ENCODE results near the gene CNTFR.
A peak's percentile ranks its signal among the peaks of the same experiment; 100 is the strongest.

The CNTFR gene

GRCh38 chr9:34546834-34547827, 42.4 kb downstream of the CNTFR start:
- Histone ChIP-seq H3K4ac (ENCODE audit: low read depth, low read length) (no peak overlapping the region), H3K27ac (ENCODE audit: low read depth, low read length) (no peak overlapping the region), H3K36me3 (ENCODE audit: control insufficient read depth, insufficient read depth, low read length) (no peaks in the 10 kb centered on the region), H3K4me1 (ENCODE audit: control insufficient read depth, low read depth, low read length) (no peaks in the 10 kb centered on the region), H2BK120ac (ENCODE audit: low read depth, low read length) (no peak overlapping the region), H2BK15ac (replicated peaks; ENCODE audit: low read depth) (no peak overlapping the region), H4K8ac (ENCODE audit: low read depth, low read length) (no peak overlapping the region), H3K18ac (ENCODE audit: low read length) (no peak overlapping the region), H3K27me3 (ENCODE audit: insufficient read depth, low read length, poor library complexity) (no peaks in the 10 kb centered on the region), H3K79me1 (ENCODE audit: low read length) (no peaks in the 10 kb centered on the region), H3K9ac (ENCODE audit: low read length) (no peak overlapping the region), H3K23ac (ENCODE audit: low read length) (no peak overlapping the region), H4K5ac (ENCODE audit: low read length) (no peak overlapping the region), H3K4me3 (ENCODE audit: low read length) (no peak overlapping the region), H2AK5ac (ENCODE audit: low read length) (no peak overlapping the region), H3K4me2 (ENCODE audit: low read length) (no peak overlapping the region), H2BK5ac (ENCODE audit: low read length) (no peak overlapping the region), H3K79me2 (ENCODE audit: control insufficient read depth, insufficient read depth, low read length) (no peaks in the 10 kb centered on the region), H3K56ac (ENCODE audit: low read length) (no peak overlapping the region)
- no CpG with 5 or more reads among the region's 16 CpGs for WGBS (ENCODE audit: extremely low coverage, insufficient coverage, low lambda C conversion rate)
- DNase-seq: peak; percentile 89

DNA sequence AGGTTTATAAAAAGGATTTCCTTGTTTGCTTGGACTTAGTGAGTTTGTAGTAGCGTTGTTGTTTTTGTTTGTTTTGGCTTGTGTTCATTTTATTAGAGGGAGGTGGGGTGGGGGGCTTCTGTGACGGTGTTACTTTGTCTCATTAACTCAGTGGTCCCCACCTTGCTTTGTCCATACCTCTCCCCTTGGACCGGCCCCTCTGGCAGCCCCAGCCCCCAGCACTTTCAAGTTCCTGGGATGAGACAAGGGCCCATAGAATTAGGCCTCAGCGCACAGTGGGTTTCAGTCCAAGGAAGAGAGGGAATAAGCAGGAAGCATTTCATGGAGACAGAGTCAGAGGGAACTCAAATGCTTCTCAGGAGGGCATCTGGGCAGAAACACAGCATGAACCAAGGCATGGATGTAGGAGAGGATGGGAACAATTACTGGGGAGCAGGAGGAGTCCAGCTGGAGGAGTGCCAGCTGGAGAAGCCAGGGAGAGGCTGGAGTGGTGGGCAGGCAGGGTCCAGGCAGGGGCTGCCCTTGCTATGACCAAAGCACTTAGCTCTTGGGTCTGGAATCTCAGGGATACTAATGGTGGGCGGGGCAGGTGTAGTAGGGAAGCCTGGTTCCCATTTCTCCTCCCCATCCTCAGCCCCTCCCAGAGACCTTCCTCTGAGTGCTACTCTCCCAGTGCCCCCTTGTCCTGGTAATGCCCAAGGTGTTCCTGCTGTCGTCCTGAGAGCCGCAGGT, 43.3 kb downstream of the CNTFR start:
- Histone ChIP-seq H3K4me1 (ENCODE audit: control insufficient read depth, low read depth, low read length) (no peaks in the 10 kb centered on the region), H2BK120ac (ENCODE audit: low read depth, low read length) (no peak overlapping the region), H2BK15ac (replicated peaks; ENCODE audit: low read depth) (no peak overlapping the region), H4K5ac (ENCODE audit: low read length) (no peak overlapping the region), H3K9ac (ENCODE audit: low read length) (no peak overlapping the region), H3K4me3 (ENCODE audit: low read length) (no peak overlapping the region), H3K27ac (ENCODE audit: low read depth, low read length) (no peak overlapping the region), H3K23ac (ENCODE audit: low read length) (no peak overlapping the region), H2AK5ac (ENCODE audit: low read length) (no peak overlapping the region), H3K18ac (ENCODE audit: low read length) (no peak overlapping the region), H3K27me3 (ENCODE audit: insufficient read depth, low read length, poor library complexity) (no peaks in the 10 kb centered on the region), H2BK5ac (ENCODE audit: low read length) (no peak overlapping the region), H3K79me1 (ENCODE audit: low read length) (no peaks in the 10 kb centered on the region), H3K4me2 (ENCODE audit: low read length) (no peak overlapping the region), H3K56ac (ENCODE audit: low read length) (no peak overlapping the region), H3K4ac (ENCODE audit: low read depth, low read length) (no peak overlapping the region), H3K79me2 (ENCODE audit: control insufficient read depth, insufficient read depth, low read length) (no peaks in the 10 kb centered on the region), H4K8ac (ENCODE audit: low read depth, low read length) (no peak overlapping the region), H3K36me3 (ENCODE audit: control insufficient read depth, insufficient read depth, low read length) (no peaks in the 10 kb centered on the region)
- DNase-seq: no peak
- no CpG with 5 or more reads among the region's 7 CpGs for WGBS (ENCODE audit: extremely low coverage, insufficient coverage, low lambda C conversion rate)

GRCh38 chr9:34545497-34545896, 44.0 kb downstream of the CNTFR start:
- Histone ChIP-seq H3K23ac (ENCODE audit: low read length) (no peak overlapping the region), H2BK120ac (ENCODE audit: low read depth, low read length) (no peak overlapping the region), H3K27ac (ENCODE audit: low read depth, low read length) (no peak overlapping the region), H2BK5ac (ENCODE audit: low read length) (no peak overlapping the region), H3K9ac (ENCODE audit: low read length) (no peak overlapping the region), H2AK5ac (ENCODE audit: low read length) (no peak overlapping the region), H3K4me3 (ENCODE audit: low read length) (no peak overlapping the region), H3K79me1 (ENCODE audit: low read length) (no peaks in the 10 kb centered on the region), H3K79me2 (ENCODE audit: control insufficient read depth, insufficient read depth, low read length) (no peaks in the 10 kb centered on the region), H3K18ac (ENCODE audit: low read length) (no peak overlapping the region), H3K36me3 (ENCODE audit: control insufficient read depth, insufficient read depth, low read length) (no peaks in the 10 kb centered on the region), H4K5ac (ENCODE audit: low read length) (no peak overlapping the region), H3K27me3 (ENCODE audit: insufficient read depth, low read length, poor library complexity) (no peaks in the 10 kb centered on the region), H3K4me2 (ENCODE audit: low read length) (no peak overlapping the region), H4K8ac (ENCODE audit: low read depth, low read length) (no peak overlapping the region), H2BK15ac (replicated peaks; ENCODE audit: low read depth) (no peak overlapping the region), H3K56ac (ENCODE audit: low read length) (no peak overlapping the region), H3K4me1 (ENCODE audit: control insufficient read depth, low read depth, low read length) (no peaks in the 10 kb centered on the region), H3K4ac (ENCODE audit: low read depth, low read length) (no peak overlapping the region)
- no CpG with 5 or more reads among the region's 6 CpGs for WGBS (ENCODE audit: extremely low coverage, insufficient coverage, low lambda C conversion rate)
- no peak for DNase-seq

DNA sequence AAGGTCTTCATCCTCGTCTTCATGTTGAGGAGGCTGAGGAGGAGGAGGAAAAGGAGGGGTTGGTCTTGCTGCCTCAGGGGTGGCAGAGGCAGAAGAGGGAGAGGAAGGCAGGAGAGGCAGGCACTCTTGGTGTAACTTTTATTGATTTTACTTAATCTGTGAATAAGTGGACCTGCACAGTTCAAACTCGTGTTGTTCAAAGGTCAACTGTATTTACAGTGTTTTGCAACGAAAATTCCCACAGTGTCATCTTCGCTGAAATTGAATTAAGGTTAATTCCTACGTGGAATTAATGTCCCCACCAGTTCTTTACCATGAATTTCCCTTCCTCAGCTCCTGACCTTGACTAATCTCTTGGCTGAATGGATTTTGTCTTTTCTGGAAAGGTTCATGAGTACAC, 45.5 kb downstream of the CNTFR start:
- Histone ChIP-seq H3K27me3 (ENCODE audit: insufficient read depth, low read length, poor library complexity) (no peaks in the 10 kb centered on the region), H2BK120ac (ENCODE audit: low read depth, low read length) (no peak overlapping the region), H3K4me2 (ENCODE audit: low read length) (no peak overlapping the region), H4K5ac (ENCODE audit: low read length) (no peak overlapping the region), H3K79me2 (ENCODE audit: control insufficient read depth, insufficient read depth, low read length) (no peaks in the 10 kb centered on the region), H3K79me1 (ENCODE audit: low read length) (no peaks in the 10 kb centered on the region), H3K4me3 (ENCODE audit: low read length) (no peak overlapping the region), H3K4me1 (ENCODE audit: control insufficient read depth, low read depth, low read length) (no peaks in the 10 kb centered on the region), H2BK5ac (ENCODE audit: low read length) (no peak overlapping the region), H3K36me3 (ENCODE audit: control insufficient read depth, insufficient read depth, low read length) (no peaks in the 10 kb centered on the region), H4K8ac (ENCODE audit: low read depth, low read length) (no peak overlapping the region), H3K4ac (ENCODE audit: low read depth, low read length) (no peak overlapping the region), H2BK15ac (replicated peaks; ENCODE audit: low read depth) (no peak overlapping the region), H3K18ac (ENCODE audit: low read length) (no peak overlapping the region), H3K9ac (ENCODE audit: low read length) (no peak overlapping the region), H3K27ac (ENCODE audit: low read depth, low read length) (no peak overlapping the region), H3K56ac (ENCODE audit: low read length) (no peak overlapping the region), H3K23ac (ENCODE audit: low read length) (no peak overlapping the region), H2AK5ac (ENCODE audit: low read length) (no peak overlapping the region)
- no CpG with 5 or more reads among the region's 5 CpGs for WGBS (ENCODE audit: extremely low coverage, insufficient coverage, low lambda C conversion rate)
- no peak for DNase-seq

DNA sequence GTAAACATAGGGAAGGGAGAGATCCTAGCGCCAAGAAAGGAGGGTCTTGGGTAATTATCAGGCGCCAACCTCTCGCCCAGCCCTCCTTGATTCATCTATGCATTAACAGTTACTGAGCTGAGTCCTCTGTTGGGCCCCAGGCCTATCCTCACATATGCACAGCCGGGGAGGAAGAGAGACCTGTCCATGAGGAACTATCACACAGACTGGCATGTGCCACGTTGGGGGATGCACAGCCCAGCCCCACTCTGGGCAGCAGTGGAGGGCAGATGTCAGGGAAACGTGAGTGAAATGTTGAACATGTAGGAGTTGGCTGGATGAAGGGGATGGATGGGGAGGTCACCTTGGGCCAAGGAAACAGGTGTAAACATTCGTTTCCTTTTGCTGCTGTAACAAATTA, 48.0 kb downstream of the CNTFR start:
- no peak for DNase-seq
- Histone ChIP-seq H3K9ac (ENCODE audit: low read length) (no peak overlapping the region), H3K18ac (ENCODE audit: low read length) (no peak overlapping the region), H3K56ac (ENCODE audit: low read length) (no peak overlapping the region), H3K79me2 (ENCODE audit: control insufficient read depth, insufficient read depth, low read length) (no peaks in the 10 kb centered on the region), H4K8ac (ENCODE audit: low read depth, low read length) (no peak overlapping the region), H3K27me3 (ENCODE audit: insufficient read depth, low read length, poor library complexity) (no peaks in the 10 kb centered on the region), H3K27ac (ENCODE audit: low read depth, low read length) (no peak overlapping the region), H3K4me1 (ENCODE audit: control insufficient read depth, low read depth, low read length) (no peaks in the 10 kb centered on the region), H2AK5ac (ENCODE audit: low read length) (no peak overlapping the region), H2BK5ac (ENCODE audit: low read length) (no peak overlapping the region), H3K4ac (ENCODE audit: low read depth, low read length) (no peak overlapping the region), H3K4me2 (ENCODE audit: low read length) (no peak overlapping the region), H2BK120ac (ENCODE audit: low read depth, low read length) (no peak overlapping the region), H3K23ac (ENCODE audit: low read length) (no peak overlapping the region), H3K79me1 (ENCODE audit: low read length) (no peaks in the 10 kb centered on the region), H3K36me3 (ENCODE audit: control insufficient read depth, insufficient read depth, low read length) (no peaks in the 10 kb centered on the region), H3K4me3 (ENCODE audit: low read length) (no peak overlapping the region), H4K5ac (ENCODE audit: low read length) (no peak overlapping the region), H2BK15ac (replicated peaks; ENCODE audit: low read depth) (no peak overlapping the region)
- no CpG with 5 or more reads among the region's 7 CpGs for WGBS (ENCODE audit: extremely low coverage, insufficient coverage, low lambda C conversion rate)
